Measurements from ENCODE around the gene C10orf71. TPM values are rescaled to one million over a fixed set of nuclear protein-coding genes. Genes with fewer than 3 reads are reported as not detected.

The C10orf71 gene
- total RNA-seq, 1 donor from 2014 or later: not detected

DNA sequence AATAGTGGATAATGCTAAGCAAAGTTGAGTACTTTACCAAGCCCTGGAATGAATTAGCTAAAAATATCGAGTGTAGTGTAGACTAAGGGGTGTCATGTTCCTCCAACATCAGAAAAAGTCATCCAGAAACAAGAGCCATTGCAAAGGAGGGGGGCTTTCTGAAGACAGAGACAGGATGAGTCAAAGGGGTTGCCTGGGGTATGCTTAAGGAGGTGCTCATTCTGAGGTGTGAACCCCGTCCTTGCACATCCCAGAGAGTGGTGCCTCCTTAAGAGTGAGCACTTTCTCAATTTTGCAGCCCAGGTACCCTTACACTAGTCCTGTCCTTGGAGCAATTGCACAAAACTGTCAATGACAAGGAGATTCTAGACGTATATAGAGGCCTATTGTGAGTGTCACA, 43.1 kb upstream of the C10orf71 start:
- no peaks in the 10 kb centered on the region for H3K36me3 ChIP-seq (ENCODE audit: control insufficient read depth, insufficient read depth, low read length)

DNA sequence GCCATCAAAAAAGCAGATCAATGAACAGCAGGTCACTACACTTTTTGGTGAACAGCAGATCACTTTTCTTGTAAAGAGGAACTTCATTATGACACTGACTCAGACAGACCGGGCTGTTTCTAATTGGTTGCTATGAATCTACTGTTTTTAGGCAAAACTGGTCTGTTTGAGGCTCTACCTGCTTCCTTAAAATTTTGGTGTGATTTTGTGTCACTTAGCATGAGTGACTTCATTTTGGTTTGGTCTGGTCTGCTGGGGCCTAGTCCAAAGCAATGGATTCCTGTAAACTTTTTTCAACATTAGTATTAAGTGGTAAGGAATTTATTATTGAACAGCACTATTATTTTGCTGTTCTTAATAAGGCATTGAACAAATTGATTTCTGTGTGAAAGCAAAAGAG, 41.8 kb upstream of the C10orf71 start:
- Histone ChIP-seq H3K4me3 (ENCODE audit: low read depth, low read length) (no peak overlapping the region), H3K36me3 (ENCODE audit: control insufficient read depth, insufficient read depth, low read length) (no peaks in the 10 kb centered on the region), H3K27me3 (ENCODE audit: control insufficient read depth, insufficient read depth, low read length) (peaks cover 3% of the 10 kb centered on the region)
- no peak for DNase-seq (ENCODE audit: low read depth)
- TF ChIP-seq, protein P1, sequence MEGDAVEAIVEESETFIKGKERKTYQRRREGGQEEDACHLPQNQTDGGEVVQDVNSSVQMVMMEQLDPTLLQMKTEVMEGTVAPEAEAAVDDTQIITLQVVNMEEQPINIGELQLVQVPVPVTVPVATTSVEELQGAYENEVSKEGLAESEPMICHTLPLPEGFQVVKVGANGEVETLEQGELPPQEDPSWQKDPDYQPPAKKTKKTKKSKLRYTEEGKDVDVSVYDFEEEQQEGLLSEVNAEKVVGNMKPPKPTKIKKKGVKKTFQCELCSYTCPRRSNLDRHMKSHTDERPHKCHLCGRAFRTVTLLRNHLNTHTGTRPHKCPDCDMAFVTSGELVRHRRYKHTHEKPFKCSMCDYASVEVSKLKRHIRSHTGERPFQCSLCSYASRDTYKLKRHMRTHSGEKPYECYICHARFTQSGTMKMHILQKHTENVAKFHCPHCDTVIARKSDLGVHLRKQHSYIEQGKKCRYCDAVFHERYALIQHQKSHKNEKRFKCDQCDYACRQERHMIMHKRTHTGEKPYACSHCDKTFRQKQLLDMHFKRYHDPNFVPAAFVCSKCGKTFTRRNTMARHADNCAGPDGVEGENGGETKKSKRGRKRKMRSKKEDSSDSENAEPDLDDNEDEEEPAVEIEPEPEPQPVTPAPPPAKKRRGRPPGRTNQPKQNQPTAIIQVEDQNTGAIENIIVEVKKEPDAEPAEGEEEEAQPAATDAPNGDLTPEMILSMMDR (IDR thresholded peaks at IDR 0.05; ENCODE audit: insufficient read depth, low read length, poor library complexity, severe bottlenecking): no peak

More for the DNA sequence above, 43.1 kb upstream of the C10orf71 start:
- Histone ChIP-seq H3K27me3 (ENCODE audit: control insufficient read depth, insufficient read depth, low read length) (peaks cover 3% of the 10 kb centered on the region), H3K4me3 (ENCODE audit: low read depth, low read length) (no peak overlapping the region)
- TF ChIP-seq, protein P1 (IDR thresholded peaks at IDR 0.05; ENCODE audit: insufficient read depth, low read length, poor library complexity, severe bottlenecking): no peak
- no peak for DNase-seq (ENCODE audit: low read depth)

DNA sequence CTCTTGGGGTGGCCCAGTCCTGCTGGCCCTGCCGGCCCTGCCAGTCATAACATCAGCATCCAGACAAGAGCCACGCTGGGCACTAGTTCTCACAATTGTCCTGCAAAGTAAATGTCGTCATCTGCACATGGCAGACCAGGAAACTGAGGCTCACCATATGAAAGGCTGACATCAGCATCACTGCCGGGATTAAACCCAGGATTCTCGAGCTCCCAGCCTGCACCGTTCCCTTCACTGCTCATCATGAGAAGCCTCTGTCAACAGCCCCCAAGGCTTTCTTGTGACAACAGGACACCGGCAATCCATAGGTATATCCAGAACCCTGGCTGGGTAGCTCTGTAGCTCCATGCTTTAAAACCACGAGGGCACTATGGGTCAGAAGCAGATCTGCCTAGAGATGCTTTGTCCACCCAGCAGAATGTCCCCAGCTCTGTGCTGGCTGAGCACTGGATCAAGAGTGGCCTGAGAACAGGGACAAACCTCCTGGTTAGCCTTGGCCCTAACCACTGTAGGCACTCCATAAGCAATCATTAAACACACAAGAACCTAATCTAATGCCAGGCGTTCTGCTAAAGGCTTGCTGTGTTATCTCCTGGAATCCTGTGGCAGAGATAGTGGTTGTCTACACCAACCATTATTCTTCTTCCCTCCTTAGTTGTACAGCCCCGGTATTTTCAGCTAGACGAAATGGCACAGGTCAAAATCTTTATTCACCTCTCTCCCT, 41.2 kb upstream of the C10orf71 start:
- H3K4me3 ChIP-seq (ENCODE audit: low read depth, low read length): no peak overlapping the region
- peaks cover 3% of the 10 kb centered on the region for H3K27me3 ChIP-seq (ENCODE audit: control insufficient read depth, insufficient read depth, low read length)
- TF ChIP-seq, protein P1 (IDR thresholded peaks at IDR 0.05; ENCODE audit: insufficient read depth, low read length, poor library complexity, severe bottlenecking): no peak
- DNase-seq (ENCODE audit: low read depth): no peak
- no peaks in the 10 kb centered on the region for H3K36me3 ChIP-seq (ENCODE audit: control insufficient read depth, insufficient read depth, low read length)

DNA sequence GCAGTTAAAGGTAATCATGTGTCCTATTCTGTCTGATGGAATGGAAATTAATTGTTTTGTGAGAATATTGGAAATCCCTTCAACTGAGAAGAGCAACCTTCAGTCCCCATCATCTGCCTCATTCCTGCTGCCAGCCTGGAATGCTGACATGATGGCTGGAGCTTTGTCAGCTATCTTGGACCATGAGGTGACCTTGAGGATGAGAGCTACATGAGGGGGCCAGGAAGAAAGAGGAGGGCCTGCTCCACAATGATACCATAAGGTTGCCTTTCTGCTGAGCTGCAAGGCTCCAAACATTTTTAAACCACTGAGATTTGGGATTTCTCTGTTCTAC, 40.7 kb upstream of the C10orf71 start:
- Histone ChIP-seq H3K4me3 (ENCODE audit: low read depth, low read length) (no peak overlapping the region), H3K36me3 (ENCODE audit: control insufficient read depth, insufficient read depth, low read length) (no peaks in the 10 kb centered on the region), H3K27me3 (ENCODE audit: control insufficient read depth, insufficient read depth, low read length) (peaks cover 3% of the 10 kb centered on the region)
- no peak for DNase-seq (ENCODE audit: low read depth)
- TF ChIP-seq, protein P1 (IDR thresholded peaks at IDR 0.05; ENCODE audit: insufficient read depth, low read length, poor library complexity, severe bottlenecking): no peak

DNA sequence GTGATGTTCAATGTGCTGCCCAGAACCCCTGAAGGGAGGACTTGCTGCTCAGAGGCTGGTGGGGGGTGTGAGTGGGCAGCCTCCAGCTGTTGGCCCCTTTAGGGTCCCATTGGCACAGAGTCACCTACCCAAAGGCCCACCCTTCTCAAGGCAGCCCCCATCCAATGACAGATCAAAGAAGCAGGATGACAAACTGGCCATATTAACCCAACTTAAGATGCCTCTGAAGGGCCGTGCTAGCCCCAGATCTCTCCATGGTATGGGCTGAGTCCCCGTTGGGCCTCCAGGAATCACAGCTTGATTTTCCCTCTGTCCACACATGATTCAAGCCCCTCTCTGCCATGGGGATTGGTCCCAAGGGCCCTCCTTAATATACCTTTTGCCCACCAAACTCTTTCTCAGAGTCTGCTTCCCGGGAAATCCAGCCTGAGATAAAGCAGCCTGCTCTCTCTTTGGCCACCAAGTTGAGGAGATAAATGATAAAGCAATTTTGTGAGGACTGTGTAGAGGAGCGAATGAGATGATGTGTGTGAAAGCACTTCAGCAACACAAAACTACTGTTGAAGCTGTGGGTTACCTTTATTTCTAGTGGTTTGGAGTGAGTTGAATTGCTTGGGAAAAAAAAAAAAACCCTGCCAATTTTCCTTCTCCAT, 38.2 kb upstream of the C10orf71 start:
- no peak for DNase-seq (ENCODE audit: low read depth)
- Histone ChIP-seq H3K27me3 (ENCODE audit: control insufficient read depth, insufficient read depth, low read length) (no peaks in the 10 kb centered on the region), H3K36me3 (ENCODE audit: control insufficient read depth, insufficient read depth, low read length) (no peaks in the 10 kb centered on the region), H3K4me3 (ENCODE audit: low read depth, low read length) (no peak overlapping the region)
- TF ChIP-seq, protein P1 (IDR thresholded peaks at IDR 0.05; ENCODE audit: insufficient read depth, low read length, poor library complexity, severe bottlenecking): no peak

All from kidney epithelial cell (primary cell).